AG09309 (cell line): ENCODE results near the gene PPARG.
"Not testable (repeated sequence)": the region's sequence is repeated elsewhere in the genome, so short reads cannot be mapped to it uniquely, and the experiment has no call there.

Experiments used
- DNase-seq: peaks from one replicate; pipeline ENCODE4 v3.0.0-alpha.2; 2010; ENCODE audit warnings: low read depth
- H3K4me3 ChIP-seq: 2 replicates; pipeline ENCODE4 v1.5.1; 2011; ENCODE audit warnings: mild to moderate bottlenecking, low read depth, low read length, moderate library complexity; ENCODE audit not compliant: control insufficient read depth
- CTCF ChIP-seq: IDR thresholded peaks from 2 replicates; pipeline ENCODE4 v1.5.1; 2011; ENCODE audit warnings: mild to moderate bottlenecking, low read depth, low read length, inconsistent platforms; ENCODE audit not compliant: insufficient read depth, control insufficient read depth; ENCODE audit errors: missing control alignments

Gene PPARG

GRCh38 chr3:12456441-12456840, 167.6 kb downstream of the PPARG start:
- no peak for DNase-seq
- TF ChIP-seq CTCF: no peak
- no peak overlapping the region for H3K4me3 ChIP-seq

GRCh38 chr3:12457380-12457779, 168.5 kb downstream of the PPARG start:
- DNase-seq, H3K4me3 ChIP-seq: not testable (repeated sequence)

DNA sequence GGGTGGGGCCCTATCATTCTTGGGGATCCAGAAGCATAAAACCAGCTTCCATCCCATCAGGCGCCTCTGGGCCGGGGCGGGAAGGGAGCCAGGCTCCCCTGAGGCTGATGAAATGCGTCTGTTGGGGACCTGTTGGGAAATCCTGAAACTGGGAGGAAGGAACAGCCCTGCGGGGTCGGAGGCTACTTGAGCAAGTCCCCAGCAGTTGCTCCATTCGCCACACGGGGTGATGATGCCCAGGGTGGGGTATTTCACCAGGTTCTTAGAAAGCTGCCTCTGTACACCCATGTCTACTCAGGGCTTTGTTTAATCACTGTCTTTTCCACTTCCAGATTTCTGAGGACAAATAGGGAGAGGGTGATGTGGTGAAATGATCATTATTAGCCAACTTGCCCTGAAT, 170.0 kb downstream of the PPARG start:
- no peak for DNase-seq
- no peak for TF ChIP-seq CTCF
- no peak overlapping the region for H3K4me3 ChIP-seq

GRCh38 chr3:12460127-12460526, 171.3 kb downstream of the PPARG start:
- H3K4me3 ChIP-seq: no peak overlapping the region
- no peak for DNase-seq
- TF ChIP-seq CTCF: no peak

DNA sequence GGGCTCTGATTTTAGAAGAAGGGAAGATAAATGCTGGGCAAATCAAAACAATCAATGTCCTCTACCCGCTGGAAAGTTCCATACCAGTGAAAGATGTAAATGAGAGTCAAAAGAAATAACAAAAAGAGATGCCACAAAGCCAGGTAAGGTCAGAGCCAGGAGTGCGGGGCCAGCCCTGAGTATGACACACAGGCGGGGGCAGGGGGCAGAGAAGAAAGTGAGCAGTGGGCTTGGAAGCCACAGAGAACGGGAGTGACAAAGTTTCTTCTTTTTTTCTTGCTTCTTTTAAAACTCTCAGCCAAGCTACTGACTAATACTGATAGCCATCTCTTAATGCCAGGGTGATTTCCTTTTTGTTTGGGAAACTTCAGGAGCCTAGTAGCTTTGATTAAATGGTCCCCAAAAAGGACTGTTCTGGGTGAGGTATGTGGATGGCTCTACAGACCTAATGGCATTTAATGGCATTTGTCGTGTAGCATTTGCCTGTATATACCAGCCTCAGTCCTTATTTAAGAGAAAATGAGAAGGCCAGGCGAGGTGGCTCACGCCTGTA, 172.3 kb downstream of the PPARG start:
- no peak for TF ChIP-seq CTCF
- DNase-seq: no peak
- H3K4me3 ChIP-seq: no peak overlapping the region

- no peak for DNase-seq
- H3K4me3 ChIP-seq: no peak overlapping the region
- no peak for TF ChIP-seq CTCF
These were observed 173.5 kb downstream of the PPARG start for GRCh38 chr3:12462159-12462947.

GRCh38 chr3:12463686-12464085, 174.8 kb downstream of the PPARG start:
- H3K4me3 ChIP-seq: no peak overlapping the region
- no peak for DNase-seq

More at GRCh38 chr3:12463686-12464085, 174.8 kb downstream of the PPARG start:
- TF ChIP-seq CTCF: no peak
